Endothelial cell of umbilical vein (primary cell): Measurements from ENCODE around the gene C10orf143. TPM values are rescaled to one million over a fixed set of nuclear protein-coding genes. Genes with fewer than 3 reads are reported as not detected.

Experiments used
- BruUV-seq: library from RNA; stranded (reverse); fragments of 400-500 nt; replicated peaks from 2 replicates; lab custom pipeline; 2021; lab: Mats Ljungman, UMichigan
- CTCF ChIA-PET: fragments of 300-600, 350-600 bp; sonication (Branson Sonifier 250); formaldehyde crosslinking; loops from one replicate; lab custom pipeline; 2021; ENCODE audit warnings: antibody characterized with exemption, inconsistent platforms; lab: Charles Lee
- POLR2A ChIA-PET: fragments of 300-600, 350-600 bp; sonication (Branson Sonifier 250); formaldehyde crosslinking; loops from one replicate; lab custom pipeline; 2021; ENCODE audit warnings: antibody characterized with exemption, inconsistent platforms; lab: Charles Lee
- DNase-seq: peaks from one replicate; pipeline ENCODE4 v3.0.0-alpha.2; 2011; ENCODE audit warnings: low read depth, low spot score
- FAIRE-seq: peaks from 2 replicates; lab custom pipeline; 2011; peaks lifted over from hg19 to GRCh38; lab: Jason Lieb, UNC
- H2AFZ ChIP-seq: 2 replicates; pipeline ENCODE4 v1.6.0; 2012; ENCODE audit warnings: low read depth, low read length, control low read depth, inconsistent platforms
- H3K27ac ChIP-seq: 2 replicates; pipeline ENCODE4 v1.5.1; 2011; ENCODE audit warnings: low read depth, mild to moderate bottlenecking, control low read depth, low read length, moderate library complexity; ENCODE audit not compliant: insufficient read depth
- H3K27me3 ChIP-seq, 2 experiments: 2 replicates each; pipeline versions ENCODE4 v1.6.0 to v1.6.1; 2011; ENCODE audit warnings: low read length in 2 of 2, mixed read lengths in 1 of 2; ENCODE audit not compliant: control insufficient read depth in 2 of 2, insufficient read depth in 2 of 2
- H3K36me3 ChIP-seq, 2 experiments: 2 replicates in 1 of 2; 3 replicates in 1 of 2; pipeline ENCODE4 v1.5.1; 2011; ENCODE audit warnings: low read length in 2 of 2, mild to moderate bottlenecking in 1 of 2, moderate library complexity in 1 of 2; ENCODE audit not compliant: control insufficient read depth in 2 of 2, insufficient read depth in 2 of 2; ENCODE audit errors: extremely low read depth in 1 of 2
- H3K4me1 ChIP-seq: 3 replicates; pipeline ENCODE4 v1.5.1; 2011; ENCODE audit warnings: mild to moderate bottlenecking, low read length; ENCODE audit not compliant: control insufficient read depth, insufficient read depth; ENCODE audit errors: extremely low read depth
- H3K4me2 ChIP-seq: 2 replicates; pipeline ENCODE4 v1.6.1; 2011; ENCODE audit warnings: low read length, control low read depth, mixed read lengths; ENCODE audit not compliant: insufficient read depth
- H3K4me3 ChIP-seq, 3 experiments: fragments of 200-600 bp in 1 of 3; sonication (generic), shearing (Covaris generic) in 1 of 3; replicated peaks in 1 of 3; 2 replicates each; pipeline ENCODE4 v1.5.1; 2011 to 2016; ENCODE audit warnings: control low read depth in 3 of 3, low read length in 3 of 3, mild to moderate bottlenecking in 2 of 3, inconsistent platforms in 1 of 3, low read depth in 1 of 3, moderate library complexity in 1 of 3; ENCODE audit not compliant: insufficient read depth in 1 of 3
- H3K79me2 ChIP-seq: 2 replicates; pipeline ENCODE4 v1.6.0; 2012; ENCODE audit warnings: low read length, inconsistent platforms; ENCODE audit not compliant: control insufficient read depth, insufficient read depth
- H3K9ac ChIP-seq: replicated peaks from 2 replicates; pipeline ENCODE3; 2011; ENCODE audit warnings: low read length, control low read depth; ENCODE audit not compliant: insufficient read depth; ENCODE audit errors: extremely low read depth
- H3K9me1 ChIP-seq: replicated peaks from 3 replicates; pipeline ENCODE4 v1.6.0; 2011; ENCODE audit warnings: mild to moderate bottlenecking, low read length; ENCODE audit not compliant: control insufficient read depth, insufficient read depth; ENCODE audit errors: extremely low read depth
- H3K9me3 ChIP-seq: replicated peaks from 2 replicates; pipeline ENCODE4 v1.5.1; 2012; ENCODE audit warnings: low read length, inconsistent platforms; ENCODE audit not compliant: control insufficient read depth, insufficient read depth
- H4K20me1 ChIP-seq: replicated peaks from 2 replicates; pipeline ENCODE3; 2011; ENCODE audit warnings: mild to moderate bottlenecking, low read length; ENCODE audit not compliant: control insufficient read depth, insufficient read depth; ENCODE audit errors: extremely low read depth
- GATA2 ChIP-seq: IDR thresholded peaks from 2 replicates; pipeline ENCODE4 v1.7.0; 2011; ENCODE audit warnings: low read depth, mild to moderate bottlenecking, moderate library complexity, mixed read lengths, low read length; ENCODE audit not compliant: insufficient read length, insufficient read depth
- JUN ChIP-seq: IDR thresholded peaks from 2 replicates; pipeline ENCODE4 v1.6.1; 2011; ENCODE audit warnings: borderline replicate concordance, low read depth; ENCODE audit not compliant: insufficient read length, insufficient read depth
- MYC ChIP-seq: IDR thresholded peaks from one replicate; pipeline ENCODE4 v1.6.1; 2011; ENCODE audit warnings: mild to moderate bottlenecking, low read depth, low read length
- POLR2AphosphoS5 ChIP-seq: IDR thresholded peaks from 2 replicates; pipeline ENCODE4 v1.6.1; 2012; ENCODE audit warnings: low read depth, mild to moderate bottlenecking, control low read depth, low read length, moderate library complexity; ENCODE audit not compliant: insufficient read depth
- dilution Hi-C: fragments of 300-500 bp; cut with MboI; formaldehyde crosslinking; loops from one replicate; pipeline ENCODE4 v1.15.0; 2019; ENCODE audit warnings: low sequenced_read_pairs; ENCODE audit not compliant: extremely low pct_ligation_motif_present
- intact Hi-C: fragments of 100-400 bp; cut with micrococcal nuclease; formaldehyde crosslinking; loops from one replicate; pipeline ENCODE4 v1.10.0; 2022
- polyA plus RNA-seq, 4 experiments: library from polyadenylated mRNA; depleted of rRNA in 3 of 4; stranded (reverse) in 3 of 4; unstranded in 1 of 4; fragments of >200 nt; gene quantifications; 2 replicates each; pipeline versions ENCODE4 v1.2.1 to v1.2.3, GENCODE V29; 2011 to 2012; ENCODE audit warnings: missing spikeins in 1 of 4
- total RNA-seq: library from RNA; stranded (reverse); gene quantifications from 2 replicates; pipeline ENCODE4 v1.2.3, GENCODE V29; 2021
- TF ChIP-seq, protein P1 (sequence below): IDR thresholded peaks from 2 replicates; pipeline ENCODE4 v1.6.1; 2011; ENCODE audit not compliant: insufficient read depth, insufficient read length
- TF ChIP-seq, protein P2 (sequence below), 2 donors: IDR thresholded peaks; 1 replicate in 1 of 2; 2 replicates in 1 of 2; pipeline ENCODE4 v1.5.1; 2011; ENCODE audit warnings: low read length in 2 of 2, mild to moderate bottlenecking in 2 of 2, moderate library complexity in 2 of 2, control low read depth in 1 of 2, inconsistent platforms in 1 of 2, low read depth in 1 of 2; ENCODE audit not compliant: insufficient read depth in 1 of 2; ENCODE audit errors: extremely low read depth in 1 of 2

The C10orf143 gene
- total and polyA plus RNA-seq, 2 donors (not counting 3 experiments of a cell fraction or from before 2014, with no cell fraction given), result 0.26 to 0.44 TPM

DNA sequence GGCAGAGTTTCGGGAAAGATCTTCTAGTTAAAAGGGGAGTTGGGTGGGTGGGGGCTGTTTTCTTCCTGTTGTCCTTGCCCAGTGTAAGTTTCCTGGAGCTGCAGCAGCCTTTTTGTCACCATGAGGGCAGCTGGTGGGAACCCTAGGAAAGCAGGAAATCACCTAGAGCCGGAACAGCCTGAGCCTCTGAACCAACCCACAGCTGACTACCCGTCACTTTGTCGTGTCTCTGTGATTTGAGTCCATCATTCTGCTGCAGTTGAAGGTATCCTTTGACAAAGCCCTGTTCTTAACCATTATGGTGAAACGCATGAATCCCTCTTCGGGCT is 1.2 kb upstream of the C10orf143 start:
- H3K9me1 ChIP-seq, result no peaks in the 10 kb centered on the region
- no TSS peak for BruUV-seq
- peaks cover 13% of the 10 kb centered on the region for H3K4me1 ChIP-seq
- H3K4me2 ChIP-seq, result peak overlapping the region; percentile 70
- ChIA-PET POLR2A (interaction anchor here (2.9 kb wide), 1 partner anchor 25 kb away, joined by 24 read pairs; the partner anchor contains the start of gene GLRX3), CTCF (interaction anchor here (1.0 to 3.6 kb wide), 5 partner anchors 9 to 25 kb away, joined by 4 to 46 read pairs (median 23); partner anchors contain the start of gene GLRX3)
- peak overlapping the region; percentile 17 to 86 (median 73) for H3K4me3 ChIP-seq
- H4K20me1 ChIP-seq, result no peaks in the 10 kb centered on the region
- H3K36me3 ChIP-seq, result no peaks in the 10 kb centered on the region
- no peak for DNase-seq
- intact Hi-C loops, result loop anchor here (1.0 to 2.0 kb wide), 8 partner anchors 15 to 1899 kb away; partner anchors contain the start of genes EBF3, GLRX3 and MGMT
- FAIRE-seq, result no peak
- H3K27ac ChIP-seq, result no peak overlapping the region
- peak overlapping the region; percentile 35 for H2AFZ ChIP-seq
- no peaks in the 10 kb centered on the region for H3K27me3 ChIP-seq
- TF ChIP-seq JUN, result no peak
- TF ChIP-seq, protein P1, sequence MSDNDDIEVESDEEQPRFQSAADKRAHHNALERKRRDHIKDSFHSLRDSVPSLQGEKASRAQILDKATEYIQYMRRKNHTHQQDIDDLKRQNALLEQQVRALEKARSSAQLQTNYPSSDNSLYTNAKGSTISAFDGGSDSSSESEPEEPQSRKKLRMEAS, result no peak
- TF ChIP-seq POLR2AphosphoS5, result no peak
- TF ChIP-seq MYC, result no peak
- TF ChIP-seq, protein P2, sequence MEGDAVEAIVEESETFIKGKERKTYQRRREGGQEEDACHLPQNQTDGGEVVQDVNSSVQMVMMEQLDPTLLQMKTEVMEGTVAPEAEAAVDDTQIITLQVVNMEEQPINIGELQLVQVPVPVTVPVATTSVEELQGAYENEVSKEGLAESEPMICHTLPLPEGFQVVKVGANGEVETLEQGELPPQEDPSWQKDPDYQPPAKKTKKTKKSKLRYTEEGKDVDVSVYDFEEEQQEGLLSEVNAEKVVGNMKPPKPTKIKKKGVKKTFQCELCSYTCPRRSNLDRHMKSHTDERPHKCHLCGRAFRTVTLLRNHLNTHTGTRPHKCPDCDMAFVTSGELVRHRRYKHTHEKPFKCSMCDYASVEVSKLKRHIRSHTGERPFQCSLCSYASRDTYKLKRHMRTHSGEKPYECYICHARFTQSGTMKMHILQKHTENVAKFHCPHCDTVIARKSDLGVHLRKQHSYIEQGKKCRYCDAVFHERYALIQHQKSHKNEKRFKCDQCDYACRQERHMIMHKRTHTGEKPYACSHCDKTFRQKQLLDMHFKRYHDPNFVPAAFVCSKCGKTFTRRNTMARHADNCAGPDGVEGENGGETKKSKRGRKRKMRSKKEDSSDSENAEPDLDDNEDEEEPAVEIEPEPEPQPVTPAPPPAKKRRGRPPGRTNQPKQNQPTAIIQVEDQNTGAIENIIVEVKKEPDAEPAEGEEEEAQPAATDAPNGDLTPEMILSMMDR (IDR thresholded peaks at IDR 0.05; ENCODE audit: extremely low read depth in 1 of 2, insufficient read depth in 1 of 2, low read depth in 1 of 2, low read length in 2 of 2), result no peak
- no peak for TF ChIP-seq GATA2
- H3K79me2 ChIP-seq, result peaks cover 1% of the 10 kb centered on the region
- H3K9ac ChIP-seq, result peak overlapping the region; percentile 70
- H3K9me3 ChIP-seq, result no peaks in the 10 kb centered on the region
- dilution Hi-C loops, result no loop called here
